ENCODE results near the gene ADD2.

The ADD2 gene

GRCh38 chr2:70784320-70784719 is 16.3 kb upstream of the ADD2 start:
- DNase-seq (ENCODE audit: low spot score), result no peak

- DNase-seq (ENCODE audit: low spot score), result no peak
Observed at GRCh38 chr2:70779911-70780545, 12.0 kb upstream of the ADD2 start.

GRCh38 chr2:70779491-70779890 is 11.5 kb upstream of the ADD2 start:
- no peak for DNase-seq (ENCODE audit: low spot score)

GRCh38 chr2:70778676-70779075 is 10.7 kb upstream of the ADD2 start:
- no peak for DNase-seq (ENCODE audit: low spot score)

GRCh38 chr2:70777450-70777849 is 9.4 kb upstream of the ADD2 start:
- no peak for DNase-seq (ENCODE audit: low spot score)

- DNase-seq (ENCODE audit: low spot score), result no peak
Observed at GRCh38 chr2:70776266-70776665, 8.3 kb upstream of the ADD2 start.

GRCh38 chr2:70775141-70775540 is 7.1 kb upstream of the ADD2 start:
- no peak for DNase-seq (ENCODE audit: low spot score)

GRCh38 chr2:70772486-70773155 is 4.6 kb upstream of the ADD2 start:
- no peak for DNase-seq (ENCODE audit: low spot score)

GRCh38 chr2:70771446-70771845 is 3.4 kb upstream of the ADD2 start:
- no peak for DNase-seq (ENCODE audit: low spot score)

- no peak for DNase-seq (ENCODE audit: low spot score)
Observed at GRCh38 chr2:70769450-70769849, 1.4 kb upstream of the ADD2 start.

- no peak for DNase-seq (ENCODE audit: low spot score)
Observed at GRCh38 chr2:70768590-70769085, 638 bp upstream of the ADD2 start.

GRCh38 chr2:70767079-70767698 is 811 bp downstream of the ADD2 start:
- peak; percentile 53 for DNase-seq (ENCODE audit: low spot score)

- DNase-seq (ENCODE audit: low spot score), result no peak
Observed at GRCh38 chr2:70766357-70767078, 1.5 kb downstream of the ADD2 start.

GRCh38 chr2:70765507-70765906 is 2.5 kb downstream of the ADD2 start:
- DNase-seq (ENCODE audit: low spot score), result no peak

GRCh38 chr2:70759446-70759845 is 8.6 kb downstream of the ADD2 start:
- DNase-seq (ENCODE audit: low spot score), result no peak

GRCh38 chr2:70757966-70758365 is 10.0 kb downstream of the ADD2 start:
- no peak for DNase-seq (ENCODE audit: low spot score)

- no peak for DNase-seq (ENCODE audit: low spot score)
Observed at GRCh38 chr2:70757360-70757759, 10.6 kb downstream of the ADD2 start.

- no peak for DNase-seq (ENCODE audit: low spot score)
Observed at GRCh38 chr2:70756128-70756527, 11.9 kb downstream of the ADD2 start.

- no peak for DNase-seq (ENCODE audit: low spot score)
Observed at GRCh38 chr2:70753902-70754301, 14.1 kb downstream of the ADD2 start.

- no peak for DNase-seq (ENCODE audit: low spot score)
Observed at GRCh38 chr2:70753031-70753430, 15.0 kb downstream of the ADD2 start.

- no peak for DNase-seq (ENCODE audit: low spot score)
Observed at GRCh38 chr2:70752396-70752795, 15.6 kb downstream of the ADD2 start.

GRCh38 chr2:70751881-70752280 is 16.1 kb downstream of the ADD2 start:
- no peak for DNase-seq (ENCODE audit: low spot score)

GRCh38 chr2:70750320-70750719 is 17.7 kb downstream of the ADD2 start:
- DNase-seq (ENCODE audit: low spot score), result no peak

Measured in germinal center (tissue), 1 donor.